ENCODE data around the gene DHX38.

DNA sequence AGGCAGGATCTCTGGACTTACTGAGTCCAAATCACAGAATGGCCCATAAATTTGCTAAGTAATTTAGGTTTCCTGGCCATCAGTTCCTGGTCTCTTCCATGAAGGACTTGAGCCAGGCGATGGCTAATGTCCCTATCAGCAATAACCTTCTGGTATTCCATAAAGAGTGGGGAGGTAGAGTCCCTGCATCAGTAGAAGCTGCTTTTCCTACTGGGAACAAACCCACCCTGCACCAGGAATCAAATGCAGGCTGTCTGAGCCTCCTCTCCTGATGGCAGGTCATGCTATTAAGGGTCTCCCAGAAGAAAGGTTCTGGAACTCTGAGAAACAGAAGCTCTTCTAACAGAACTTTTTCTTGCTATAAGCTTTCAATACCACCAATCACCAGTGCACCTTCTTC is 32.1 kb upstream of the DHX38 start:
- TF ChIP-seq, protein P1, sequence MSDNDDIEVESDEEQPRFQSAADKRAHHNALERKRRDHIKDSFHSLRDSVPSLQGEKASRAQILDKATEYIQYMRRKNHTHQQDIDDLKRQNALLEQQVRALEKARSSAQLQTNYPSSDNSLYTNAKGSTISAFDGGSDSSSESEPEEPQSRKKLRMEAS (IDR thresholded peaks at IDR 0.05) = no peak
- TF ChIP-seq YY1 (IDR thresholded peaks at IDR 0.05; ENCODE audit: low read depth) = no peak

Data from Ishikawa (cell line).